Measurements from ENCODE around the gene TMEM43. TPM values are rescaled to one million over a fixed set of nuclear protein-coding genes. Genes with fewer than 3 reads are reported as not detected.

TMEM43 gene
- total RNA-seq, 1 experiment from 2014 or later, result 36.7 TPM

DNA sequence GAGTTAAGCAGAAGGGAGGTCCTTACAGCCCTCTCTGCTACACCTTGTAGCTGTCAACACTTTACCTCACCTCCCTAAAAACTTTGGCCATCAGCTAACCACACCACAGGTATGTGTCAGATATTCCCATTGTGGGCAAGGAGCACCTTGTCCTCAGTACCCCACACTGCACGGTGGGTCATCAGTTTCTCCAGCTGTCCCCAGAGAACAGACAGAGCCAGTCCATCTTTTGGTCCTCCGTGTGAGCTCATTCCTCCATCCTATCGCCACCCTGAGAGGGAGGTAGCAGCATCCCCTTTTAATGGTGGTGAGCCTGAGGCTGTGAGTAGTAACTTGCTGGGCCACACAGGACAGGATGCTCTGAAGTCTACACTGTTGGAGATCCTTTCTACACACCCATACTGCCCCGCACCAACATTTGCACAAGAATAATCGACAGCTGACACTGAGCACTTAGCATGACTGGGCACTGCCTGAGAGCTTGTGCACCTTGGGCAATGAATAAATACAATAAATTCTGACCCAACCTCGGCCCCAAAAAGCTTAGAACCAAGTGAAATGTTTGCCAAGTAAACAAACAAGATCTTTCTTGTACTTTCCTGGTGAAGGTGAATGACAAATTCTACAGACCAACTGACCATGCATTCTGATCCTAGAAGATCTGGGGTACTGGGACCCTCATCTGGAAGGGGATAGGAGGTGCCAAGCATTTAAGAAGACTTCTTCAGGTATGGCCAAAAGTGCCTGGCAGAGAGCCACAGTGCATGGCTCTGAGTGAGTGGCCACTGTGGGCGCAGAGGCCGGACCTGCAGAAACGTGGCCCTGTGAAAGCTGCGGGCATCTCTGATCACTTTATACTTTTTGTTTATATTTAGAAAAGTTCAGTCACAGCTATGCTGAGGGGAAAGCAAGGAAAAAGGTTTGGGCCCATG lies 7.1 kb upstream of the TMEM43 start:
- Mint-ChIP-seq H3K27me3 (ENCODE audit: low read depth) (peaks cover 3% of the 10 kb centered on the region; the same call in 1 of the 2 replicates), H3K9me3 (peaks cover 0 to 8% of the 10 kb centered on the region in 2 experiments; a peak in 4 of 5 replicates), H3K4me3 (no peak overlapping the region), H3K36me3 (ENCODE audit: insufficient read depth in 1 of 3, low read depth in 3 of 3) (peaks cover 33 to 50% (median 49%) of the 10 kb centered on the region in 3 experiments), H3K4me1 (peaks cover 26 to 34% of the 10 kb centered on the region in 2 experiments), H3K27ac (peak overlapping the region in 2 of 3 experiments; percentile 34 to 46; a peak in 1 of 7 replicates)
- Histone ChIP-seq H3K4me1 (ENCODE audit: insufficient read depth, low read length) (no peaks in the 10 kb centered on the region), H4K20me1 (ENCODE audit: control insufficient read depth, insufficient read depth, insufficient read length) (no peaks in the 10 kb centered on the region), H4K8ac (replicated peaks; ENCODE audit: insufficient read length, low read depth, low read length) (no peak overlapping the region), H3T11ph (ENCODE audit: low read length) (no peak overlapping the region), H2BK20ac (ENCODE audit: low read depth, low read length, poor library complexity, severe bottlenecking) (no peak overlapping the region), H3K79me2 (ENCODE audit: insufficient read depth, low read length) (no peaks in the 10 kb centered on the region), H3K79me1 (ENCODE audit: insufficient read depth, low read depth, low read length, poor library complexity, severe bottlenecking) (no peaks in the 10 kb centered on the region), H3K9me3 (ENCODE audit: control insufficient read depth, low read depth, low read length) (no peaks in the 10 kb centered on the region), H3K27me3 (ENCODE audit: insufficient read depth, low read length) (no peaks in the 10 kb centered on the region), H2BK12ac (ENCODE audit: insufficient read length, low read depth, low read length) (no peak overlapping the region), H3K18ac (ENCODE audit: insufficient read length, low read depth, low read length) (no peak overlapping the region), H2AFZ (ENCODE audit: low read length) (no peak overlapping the region), H3K56ac (ENCODE audit: insufficient read length, low read depth, low read length) (no peak overlapping the region), H3K23me2 (ENCODE audit: insufficient read length, low read depth, low read length, poor library complexity, severe bottlenecking) (no peaks in the 10 kb centered on the region), H3K4me2 (ENCODE audit: insufficient read depth, insufficient read length, low read length) (no peak overlapping the region), H3K9ac (ENCODE audit: extremely low read depth, insufficient read length, low read length) (no peak overlapping the region), H3K4ac (ENCODE audit: low read depth, low read length) (no peak overlapping the region), H2AK5ac (ENCODE audit: insufficient read length, low read length) (no peak overlapping the region), H4K5ac (ENCODE audit: insufficient read length, low read depth, low read length) (no peak overlapping the region), H2BK15ac (ENCODE audit: low read depth, low read length) (no peak overlapping the region), H4K91ac (ENCODE audit: insufficient read length, low read depth, low read length) (no peak overlapping the region), H3K27ac (ENCODE audit: insufficient read length, low read depth, low read length) (no peak overlapping the region), H3K23ac (ENCODE audit: insufficient read length, low read depth, low read length) (no peak overlapping the region), H3K14ac (ENCODE audit: insufficient read depth, low read length) (no peak overlapping the region; the same call in 1 of the 2 replicates), H2BK120ac (ENCODE audit: low read depth, low read length, poor library complexity, severe bottlenecking) (no peak overlapping the region), H2BK5ac (ENCODE audit: insufficient read length, low read length) (no peak overlapping the region)
- no CpG with 5 or more reads among the region's 10 CpGs for WGBS (ENCODE audit: extremely low coverage, insufficient read length, low lambda C conversion rate)
- DNase-seq, result no peak
- TF ChIP-seq, protein P1, sequence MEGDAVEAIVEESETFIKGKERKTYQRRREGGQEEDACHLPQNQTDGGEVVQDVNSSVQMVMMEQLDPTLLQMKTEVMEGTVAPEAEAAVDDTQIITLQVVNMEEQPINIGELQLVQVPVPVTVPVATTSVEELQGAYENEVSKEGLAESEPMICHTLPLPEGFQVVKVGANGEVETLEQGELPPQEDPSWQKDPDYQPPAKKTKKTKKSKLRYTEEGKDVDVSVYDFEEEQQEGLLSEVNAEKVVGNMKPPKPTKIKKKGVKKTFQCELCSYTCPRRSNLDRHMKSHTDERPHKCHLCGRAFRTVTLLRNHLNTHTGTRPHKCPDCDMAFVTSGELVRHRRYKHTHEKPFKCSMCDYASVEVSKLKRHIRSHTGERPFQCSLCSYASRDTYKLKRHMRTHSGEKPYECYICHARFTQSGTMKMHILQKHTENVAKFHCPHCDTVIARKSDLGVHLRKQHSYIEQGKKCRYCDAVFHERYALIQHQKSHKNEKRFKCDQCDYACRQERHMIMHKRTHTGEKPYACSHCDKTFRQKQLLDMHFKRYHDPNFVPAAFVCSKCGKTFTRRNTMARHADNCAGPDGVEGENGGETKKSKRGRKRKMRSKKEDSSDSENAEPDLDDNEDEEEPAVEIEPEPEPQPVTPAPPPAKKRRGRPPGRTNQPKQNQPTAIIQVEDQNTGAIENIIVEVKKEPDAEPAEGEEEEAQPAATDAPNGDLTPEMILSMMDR (conservative IDR thresholded peaks at IDR 0.05), result no peak
